DND-41 (cell line): ENCODE measurements around the gene CLTCL1.

Experiments
- CTCF ChIP-seq: IDR thresholded peaks from 2 replicates; pipeline ENCODE4 v1.5.1; 2012; ENCODE audit warnings: borderline replicate concordance, low read length, moderate library complexity, mild to moderate bottlenecking; ENCODE audit not compliant: poor library complexity, severe bottlenecking; ENCODE audit errors: extremely low read depth
- EZH2 ChIP-seq: IDR thresholded peaks from 3 replicates; pipeline ENCODE4 v1.6.1; 2012; ENCODE audit warnings: borderline replicate concordance, low read depth, mild to moderate bottlenecking, moderate library complexity, low read length, inconsistent platforms; ENCODE audit not compliant: severe bottlenecking

DNA sequence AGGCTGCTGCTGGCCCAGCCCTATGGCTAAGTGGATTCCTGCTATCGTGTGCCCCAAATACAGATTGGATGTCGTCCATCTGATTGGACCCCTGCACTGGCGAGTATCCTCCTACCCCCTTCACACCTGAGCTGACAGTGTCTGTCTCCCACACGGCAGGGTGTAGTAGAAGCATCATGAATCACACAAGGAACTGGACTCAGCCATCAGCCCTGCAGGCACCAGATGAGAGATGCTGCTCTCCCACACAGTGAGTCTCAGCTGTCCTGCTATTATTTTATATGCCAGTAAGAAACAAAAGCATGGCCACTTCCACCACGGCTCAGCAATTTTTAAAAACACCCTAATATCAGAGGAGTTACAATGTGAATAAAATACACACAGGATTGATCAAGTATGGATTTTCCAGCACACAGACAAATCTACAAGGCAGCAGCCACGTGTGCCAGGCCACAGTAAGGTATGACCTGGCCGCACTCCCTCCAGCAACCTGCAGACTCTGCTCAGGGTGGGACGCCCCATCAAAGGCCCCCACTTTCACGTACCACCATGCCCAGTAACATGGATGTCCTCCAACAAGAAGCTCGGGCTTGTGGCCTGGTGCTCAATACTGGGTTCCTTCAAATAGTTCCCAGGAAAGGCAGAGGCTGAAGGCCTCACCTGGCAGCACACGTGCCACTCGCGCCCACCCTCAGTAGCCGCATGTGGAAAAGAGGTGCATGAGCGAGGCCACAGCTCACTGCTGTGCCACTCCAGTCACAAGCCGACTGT lies 96.6 kb downstream of the CLTCL1 start:
- TF ChIP-seq EZH2 (no peak), CTCF (no peak)
